ENCODE data around the gene UTP11.
"Not testable (repeated sequence)": the region's sequence is repeated elsewhere in the genome, so short reads cannot be mapped to it uniquely, and the experiment has no call there.

UTP11 gene, protein sequence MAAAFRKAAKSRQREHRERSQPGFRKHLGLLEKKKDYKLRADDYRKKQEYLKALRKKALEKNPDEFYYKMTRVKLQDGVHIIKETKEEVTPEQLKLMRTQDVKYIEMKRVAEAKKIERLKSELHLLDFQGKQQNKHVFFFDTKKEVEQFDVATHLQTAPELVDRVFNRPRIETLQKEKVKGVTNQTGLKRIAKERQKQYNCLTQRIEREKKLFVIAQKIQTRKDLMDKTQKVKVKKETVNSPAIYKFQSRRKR
- 12.4 to 14.2 (median 14.1) reads per million in 3 donors for total RNA-seq

DNA sequence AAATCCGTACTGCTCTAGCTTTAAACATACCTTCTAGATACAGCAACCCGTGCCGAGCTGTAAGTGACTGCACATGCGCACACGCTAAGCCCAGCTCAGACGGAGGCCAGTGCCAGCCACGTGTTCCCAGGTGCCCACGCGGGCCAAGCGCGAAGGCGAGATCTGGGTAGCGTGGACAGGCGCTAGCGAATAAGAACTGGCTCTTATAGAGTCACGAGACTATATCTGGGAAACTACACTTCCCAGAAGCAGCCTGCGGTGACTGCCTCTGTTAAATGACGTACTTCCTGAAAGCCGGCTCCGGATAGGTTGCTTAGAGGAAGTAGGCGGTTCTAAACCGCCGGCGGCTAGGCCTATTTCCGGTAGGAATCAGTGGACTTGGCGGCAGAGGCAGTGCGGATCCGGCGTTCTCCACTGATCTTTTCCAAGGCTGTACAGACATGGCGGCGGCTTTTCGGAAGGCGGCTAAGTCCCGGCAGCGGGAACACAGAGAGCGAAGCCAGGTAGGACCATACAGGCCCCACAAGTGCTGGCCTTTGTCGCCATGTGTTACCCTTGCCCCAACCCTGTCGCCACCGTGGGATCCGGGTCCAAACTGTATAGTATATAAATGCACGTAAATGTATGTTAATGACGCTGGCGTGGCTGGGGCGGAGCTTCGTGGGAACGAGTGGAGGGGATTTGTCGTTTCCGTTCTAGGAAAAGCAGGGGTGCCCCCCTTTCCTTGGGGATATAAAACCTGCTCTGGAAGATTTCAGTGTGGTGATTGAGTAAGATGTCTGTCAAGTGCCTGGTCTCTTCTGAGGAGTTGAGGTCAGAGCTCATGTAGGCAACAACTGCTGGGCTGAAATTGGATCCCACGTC, at the start of gene UTP11:
Gene UTP11 (plus strand): TSS at position 372 of the 864 bp plus-strand sequence. CDS start 69 bp downstream, at position 441.
- peaks cover 14% of the 10 kb centered on the region for H3K36me3 ChIP-seq (ENCODE audit: control insufficient read depth, insufficient read depth, low read length)
- H3K4me1 ChIP-seq (ENCODE audit: control insufficient read depth, insufficient read depth, low read length, poor library complexity, severe bottlenecking), result peaks cover 8% of the 10 kb centered on the region
- H3K27ac ChIP-seq (ENCODE audit: insufficient read depth, low read length, poor library complexity, severe bottlenecking), result peak within 1 kb of the TSS; percentile 80
- H3K4me3 ChIP-seq (ENCODE audit: insufficient read depth, low read depth, low read length, poor library complexity, severe bottlenecking), result peak within 1 kb of the TSS; percentile 72
- peak; percentile 84 to 91 (median 89) for DNase-seq
- H3K9me3 ChIP-seq (ENCODE audit: control insufficient read depth, low read length), result no peaks in the 10 kb centered on the region
- no peaks in the 10 kb centered on the region for H3K27me3 ChIP-seq (replicated peaks; ENCODE audit: control insufficient read depth, insufficient read depth, low read length, poor library complexity, severe bottlenecking)

DNA sequence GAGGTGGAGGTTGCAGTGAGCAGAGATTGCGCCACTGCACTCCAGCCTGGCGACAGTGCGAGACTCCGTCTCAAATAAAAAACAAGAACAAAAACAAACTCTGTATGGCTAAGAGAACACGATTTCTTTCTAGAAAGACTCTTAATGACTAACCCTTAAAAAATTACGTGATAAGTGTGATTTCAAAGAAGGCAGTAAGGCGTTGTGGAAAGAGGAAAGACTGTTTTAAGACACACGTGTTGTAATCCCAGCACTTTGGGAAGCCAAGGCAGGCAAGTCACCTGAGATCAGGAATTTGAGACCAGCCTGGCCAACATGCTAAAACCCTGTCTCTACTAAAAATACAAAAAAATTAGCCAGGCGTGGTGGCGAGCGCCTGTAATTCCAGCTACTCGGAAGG, 48.4 kb upstream of the UTP11 start:
- not testable (repeated sequence) for H3K4me3 ChIP-seq (ENCODE audit: insufficient read depth, low read depth, low read length, poor library complexity, severe bottlenecking); H3K27me3 ChIP-seq (replicated peaks; ENCODE audit: control insufficient read depth, insufficient read depth, low read length, poor library complexity, severe bottlenecking); DNase-seq; H3K27ac ChIP-seq (ENCODE audit: insufficient read depth, low read length, poor library complexity, severe bottlenecking); H3K9me3 ChIP-seq (ENCODE audit: control insufficient read depth, low read length); H3K4me1 ChIP-seq (ENCODE audit: control insufficient read depth, insufficient read depth, low read length, poor library complexity, severe bottlenecking)
- peaks cover 38% of the 10 kb centered on the region for H3K36me3 ChIP-seq (ENCODE audit: control insufficient read depth, insufficient read depth, low read length)

DNA sequence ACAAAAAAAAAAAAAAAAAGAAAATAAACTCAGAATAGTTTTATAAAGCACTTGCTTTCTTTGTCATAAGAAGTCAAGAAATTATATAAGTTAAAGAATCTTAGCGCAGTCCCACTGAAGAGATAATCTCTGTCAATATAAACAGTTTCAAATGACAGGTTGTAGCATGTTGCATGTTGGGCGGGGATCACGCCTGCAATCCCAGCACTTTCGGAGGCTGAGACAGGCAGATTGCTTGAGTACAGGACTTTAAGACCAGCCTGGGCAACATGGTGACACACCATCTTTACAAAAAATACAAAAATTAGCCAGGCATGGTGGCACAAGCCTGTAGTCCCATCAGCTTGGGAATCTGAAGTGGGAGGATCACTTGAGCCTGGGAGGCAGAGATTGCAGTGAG, 47.2 kb upstream of the UTP11 start:
- H3K4me3 ChIP-seq (ENCODE audit: insufficient read depth, low read depth, low read length, poor library complexity, severe bottlenecking), result no peak overlapping the region
- no peak overlapping the region for H3K27ac ChIP-seq (ENCODE audit: insufficient read depth, low read length, poor library complexity, severe bottlenecking)
- no peaks in the 10 kb centered on the region for H3K27me3 ChIP-seq (replicated peaks; ENCODE audit: control insufficient read depth, insufficient read depth, low read length, poor library complexity, severe bottlenecking)
- no peak for DNase-seq
- no peaks in the 10 kb centered on the region for H3K9me3 ChIP-seq (ENCODE audit: control insufficient read depth, low read length)
- H3K36me3 ChIP-seq (ENCODE audit: control insufficient read depth, insufficient read depth, low read length), result peaks cover 35% of the 10 kb centered on the region
- H3K4me1 ChIP-seq (ENCODE audit: control insufficient read depth, insufficient read depth, low read length, poor library complexity, severe bottlenecking), result no peaks in the 10 kb centered on the region

DNA sequence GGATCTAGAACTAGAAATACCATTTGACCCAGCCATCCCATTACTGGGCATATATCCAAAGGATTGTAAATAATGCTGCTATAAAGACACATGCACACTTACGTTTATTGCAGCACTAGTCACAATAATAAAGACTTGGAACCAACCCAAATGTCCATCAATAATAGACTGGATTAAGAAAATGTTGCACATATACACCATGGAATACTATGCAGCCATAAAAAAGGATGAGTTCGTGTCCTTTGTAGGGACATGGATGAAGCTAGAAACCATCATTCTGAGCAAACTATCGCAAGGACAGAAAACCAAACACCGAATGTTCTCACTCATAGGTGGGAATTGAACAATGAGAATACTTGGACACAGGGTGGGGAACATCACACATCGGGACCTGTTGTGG, 38.9 kb upstream of the UTP11 start:
- H3K4me3 ChIP-seq (ENCODE audit: insufficient read depth, low read depth, low read length, poor library complexity, severe bottlenecking); DNase-seq; H3K27ac ChIP-seq (ENCODE audit: insufficient read depth, low read length, poor library complexity, severe bottlenecking); H3K9me3 ChIP-seq (ENCODE audit: control insufficient read depth, low read length); H3K4me1 ChIP-seq (ENCODE audit: control insufficient read depth, insufficient read depth, low read length, poor library complexity, severe bottlenecking); H3K27me3 ChIP-seq (replicated peaks; ENCODE audit: control insufficient read depth, insufficient read depth, low read length, poor library complexity, severe bottlenecking): not testable (repeated sequence)
- peaks cover 51% of the 10 kb centered on the region for H3K36me3 ChIP-seq (ENCODE audit: control insufficient read depth, insufficient read depth, low read length)

DNA sequence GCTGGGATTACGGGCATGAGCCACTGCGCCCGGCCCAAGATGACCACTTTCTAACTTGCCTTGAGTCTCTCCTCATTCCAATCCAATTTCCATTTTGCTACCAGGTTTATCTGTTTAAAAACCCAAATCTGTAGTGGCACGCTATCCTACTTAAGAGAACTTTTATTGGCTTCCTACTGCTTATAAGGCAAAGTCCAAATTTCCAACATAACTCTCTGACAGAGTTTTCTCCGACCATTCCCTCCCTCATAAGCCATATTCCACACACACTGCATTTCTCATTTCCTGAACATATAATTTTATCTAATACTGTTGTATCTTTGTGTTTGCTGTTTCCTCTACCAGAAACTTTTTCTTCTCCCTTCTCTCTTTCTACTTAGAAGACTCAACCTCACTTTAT, 38.0 kb upstream of the UTP11 start:
- H3K4me1 ChIP-seq (ENCODE audit: control insufficient read depth, insufficient read depth, low read length, poor library complexity, severe bottlenecking), result no peaks in the 10 kb centered on the region
- H3K9me3 ChIP-seq (ENCODE audit: control insufficient read depth, low read length), result no peaks in the 10 kb centered on the region
- H3K4me3 ChIP-seq (ENCODE audit: insufficient read depth, low read depth, low read length, poor library complexity, severe bottlenecking), result no peak overlapping the region
- H3K36me3 ChIP-seq (ENCODE audit: control insufficient read depth, insufficient read depth, low read length), result peaks cover 51% of the 10 kb centered on the region
- no peak overlapping the region for H3K27ac ChIP-seq (ENCODE audit: insufficient read depth, low read length, poor library complexity, severe bottlenecking)
- no peak for DNase-seq
- H3K27me3 ChIP-seq (replicated peaks; ENCODE audit: control insufficient read depth, insufficient read depth, low read length, poor library complexity, severe bottlenecking), result no peaks in the 10 kb centered on the region

DNA sequence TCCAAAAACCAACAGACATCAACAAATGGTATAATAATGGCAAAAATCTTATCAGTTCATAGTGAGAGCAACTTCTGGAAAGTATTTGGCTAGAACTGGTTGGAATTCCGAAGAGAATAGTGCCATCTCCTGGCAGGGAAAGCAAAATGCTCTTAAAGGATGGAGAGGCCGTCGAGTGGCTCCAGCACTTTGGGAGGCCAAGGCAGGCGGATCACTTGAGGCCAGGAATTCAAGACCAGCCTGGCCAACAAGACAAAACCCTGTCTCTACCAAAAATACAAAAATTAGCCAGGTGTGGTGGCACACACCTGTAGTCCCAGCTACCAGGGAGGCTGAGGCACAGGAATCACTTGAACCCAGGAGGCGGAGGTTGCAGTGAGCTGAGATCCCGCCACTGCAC, 37.5 kb upstream of the UTP11 start:
- not testable (repeated sequence) for DNase-seq; H3K4me1 ChIP-seq (ENCODE audit: control insufficient read depth, insufficient read depth, low read length, poor library complexity, severe bottlenecking); H3K9me3 ChIP-seq (ENCODE audit: control insufficient read depth, low read length); H3K27ac ChIP-seq (ENCODE audit: insufficient read depth, low read length, poor library complexity, severe bottlenecking); H3K27me3 ChIP-seq (replicated peaks; ENCODE audit: control insufficient read depth, insufficient read depth, low read length, poor library complexity, severe bottlenecking); H3K4me3 ChIP-seq (ENCODE audit: insufficient read depth, low read depth, low read length, poor library complexity, severe bottlenecking)
- H3K36me3 ChIP-seq (ENCODE audit: control insufficient read depth, insufficient read depth, low read length), result peaks cover 52% of the 10 kb centered on the region

DNA sequence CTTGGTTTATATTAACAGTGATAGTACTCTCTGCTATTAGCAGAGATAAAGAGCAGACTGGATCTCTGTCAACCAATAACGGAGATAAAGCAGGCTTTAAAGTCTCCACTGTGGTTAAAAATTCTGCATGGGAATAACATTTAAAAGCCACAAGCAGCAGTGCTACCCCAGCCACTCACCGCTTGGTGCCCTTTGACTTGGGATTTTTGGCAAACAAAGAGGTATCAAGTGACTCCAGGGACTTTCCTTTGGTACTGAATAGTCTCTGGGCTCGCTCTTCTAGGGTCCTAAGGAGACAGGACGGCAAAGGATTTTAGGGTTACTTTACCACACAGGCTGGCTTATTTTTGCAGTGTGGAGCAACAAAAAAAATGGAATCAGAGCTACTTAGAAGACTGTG, 34.0 kb upstream of the UTP11 start:
- no peak for DNase-seq
- peaks cover 81% of the 10 kb centered on the region for H3K36me3 ChIP-seq (ENCODE audit: control insufficient read depth, insufficient read depth, low read length)
- H3K27me3 ChIP-seq (replicated peaks; ENCODE audit: control insufficient read depth, insufficient read depth, low read length, poor library complexity, severe bottlenecking), result no peaks in the 10 kb centered on the region
- H3K27ac ChIP-seq (ENCODE audit: insufficient read depth, low read length, poor library complexity, severe bottlenecking), result no peak overlapping the region
- H3K4me1 ChIP-seq (ENCODE audit: control insufficient read depth, insufficient read depth, low read length, poor library complexity, severe bottlenecking), result no peaks in the 10 kb centered on the region
- no peaks in the 10 kb centered on the region for H3K9me3 ChIP-seq (ENCODE audit: control insufficient read depth, low read length)
- no peak overlapping the region for H3K4me3 ChIP-seq (ENCODE audit: insufficient read depth, low read depth, low read length, poor library complexity, severe bottlenecking)

DNA sequence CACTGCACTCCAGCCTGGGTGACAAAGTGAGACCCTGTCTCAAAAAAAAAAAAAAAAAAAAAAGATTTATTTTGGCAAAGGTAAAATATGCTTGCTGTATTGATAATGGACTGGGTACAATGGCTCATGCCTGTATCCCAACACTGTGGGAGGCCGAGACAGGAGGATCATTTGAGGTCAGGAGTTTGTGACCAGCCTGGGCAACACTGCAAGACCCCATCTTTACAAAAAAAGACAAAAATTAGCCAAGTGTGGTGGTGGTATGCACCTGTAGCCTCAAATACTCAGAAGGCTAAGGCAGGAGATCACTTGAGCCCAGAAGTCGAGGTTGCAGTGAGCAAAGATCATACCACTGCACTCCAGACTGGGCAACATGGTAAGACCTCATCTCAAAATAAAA, 29.0 kb upstream of the UTP11 start:
- no peak for DNase-seq
- Histone ChIP-seq H3K4me3 (ENCODE audit: insufficient read depth, low read depth, low read length, poor library complexity, severe bottlenecking) (no peak overlapping the region), H3K36me3 (ENCODE audit: control insufficient read depth, insufficient read depth, low read length) (peaks cover 78% of the 10 kb centered on the region), H3K27ac (ENCODE audit: insufficient read depth, low read length, poor library complexity, severe bottlenecking) (no peak overlapping the region), H3K9me3 (ENCODE audit: control insufficient read depth, low read length) (no peaks in the 10 kb centered on the region), H3K27me3 (replicated peaks; ENCODE audit: control insufficient read depth, insufficient read depth, low read length, poor library complexity, severe bottlenecking) (no peaks in the 10 kb centered on the region), H3K4me1 (ENCODE audit: control insufficient read depth, insufficient read depth, low read length, poor library complexity, severe bottlenecking) (peaks cover 4% of the 10 kb centered on the region)

DNA sequence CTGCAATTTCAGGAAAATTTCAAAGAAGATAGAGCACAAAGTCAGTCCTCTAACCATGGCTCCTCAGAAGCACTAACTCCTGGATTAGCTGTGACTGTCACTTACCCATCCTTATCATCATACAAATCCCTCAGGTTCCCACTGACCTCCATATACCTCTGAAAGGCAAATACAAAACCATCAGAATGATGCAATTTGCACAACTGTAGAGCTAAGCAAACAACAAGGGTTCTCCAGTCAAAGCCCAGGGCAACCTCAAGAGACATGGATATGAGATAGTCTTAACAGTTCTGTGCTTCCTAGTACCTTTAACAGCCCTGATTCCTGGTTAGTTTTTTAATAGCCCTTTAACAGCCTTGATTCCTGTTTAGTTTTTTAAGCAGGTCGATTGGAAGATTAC, 24.9 kb upstream of the UTP11 start:
- no peak for DNase-seq
- Histone ChIP-seq H3K4me1 (ENCODE audit: control insufficient read depth, insufficient read depth, low read length, poor library complexity, severe bottlenecking) (peaks cover 8% of the 10 kb centered on the region), H3K36me3 (ENCODE audit: control insufficient read depth, insufficient read depth, low read length) (peaks cover 38% of the 10 kb centered on the region), H3K9me3 (ENCODE audit: control insufficient read depth, low read length) (no peaks in the 10 kb centered on the region), H3K27me3 (replicated peaks; ENCODE audit: control insufficient read depth, insufficient read depth, low read length, poor library complexity, severe bottlenecking) (no peaks in the 10 kb centered on the region), H3K4me3 (ENCODE audit: insufficient read depth, low read depth, low read length, poor library complexity, severe bottlenecking) (no peak overlapping the region), H3K27ac (ENCODE audit: insufficient read depth, low read length, poor library complexity, severe bottlenecking) (no peak overlapping the region)

DNA sequence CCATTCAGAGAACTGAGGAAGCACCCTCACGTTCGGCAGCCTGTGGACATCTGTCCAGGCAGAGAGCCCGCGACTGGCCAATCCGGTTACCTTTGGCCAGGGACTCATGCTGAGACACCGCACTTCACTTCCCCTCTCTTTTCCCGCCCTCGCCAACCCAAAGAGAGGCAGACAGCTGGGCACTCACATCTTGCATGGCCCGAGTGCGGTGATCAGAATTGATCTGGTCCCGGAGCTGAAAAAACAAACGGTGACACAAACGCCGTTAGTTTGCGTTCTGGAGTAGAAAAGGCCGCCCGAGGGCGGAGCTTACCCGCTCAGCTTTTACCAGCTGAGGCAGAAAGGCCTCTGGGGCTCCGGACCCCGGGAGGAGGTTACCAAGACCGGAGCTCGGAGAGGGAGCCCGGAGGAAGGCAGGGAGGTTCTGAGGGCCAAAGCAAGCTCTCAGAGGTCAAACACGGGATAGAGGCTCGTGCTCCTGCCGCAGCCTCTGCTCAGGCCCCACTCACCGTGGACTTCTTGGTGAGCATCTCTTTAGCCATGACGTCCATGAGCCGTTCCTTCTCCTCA, 23.1 kb upstream of the UTP11 start:
- Histone ChIP-seq H3K4me3 (ENCODE audit: insufficient read depth, low read depth, low read length, poor library complexity, severe bottlenecking) (peak overlapping the region; percentile 97), H3K9me3 (ENCODE audit: control insufficient read depth, low read length) (no peaks in the 10 kb centered on the region), H3K27me3 (replicated peaks; ENCODE audit: control insufficient read depth, insufficient read depth, low read length, poor library complexity, severe bottlenecking) (no peaks in the 10 kb centered on the region), H3K36me3 (ENCODE audit: control insufficient read depth, insufficient read depth, low read length) (peaks cover 26% of the 10 kb centered on the region), H3K27ac (ENCODE audit: insufficient read depth, low read length, poor library complexity, severe bottlenecking) (peak overlapping the region; percentile 78), H3K4me1 (ENCODE audit: control insufficient read depth, insufficient read depth, low read length, poor library complexity, severe bottlenecking) (peaks cover 8% of the 10 kb centered on the region)
- peak in 1 of 3 donors; percentile 30 for DNase-seq

All from effector memory CD4-positive, alpha-beta T cell (primary cell).